ENCODE measurements around the gene EXT2. TPM values are rescaled to one million over a fixed set of nuclear protein-coding genes. Genes with fewer than 3 reads are reported as not detected.

Gene EXT2
- total RNA-seq, 1 experiment from 2014 or later: 42.9 TPM

- Histone ChIP-seq H3K27me3 (ENCODE audit: insufficient read depth, low read length) (no peaks in the 10 kb centered on the region), H2BK5ac (ENCODE audit: insufficient read length, low read length) (no peak overlapping the region), H3K23ac (ENCODE audit: insufficient read length, low read depth, low read length) (no peak overlapping the region), H2BK20ac (ENCODE audit: low read depth, low read length, poor library complexity, severe bottlenecking) (no peak overlapping the region), H2AK5ac (ENCODE audit: insufficient read length, low read length) (no peak overlapping the region), H3K9me3 (ENCODE audit: control insufficient read depth, low read depth, low read length) (no peaks in the 10 kb centered on the region), H2BK15ac (ENCODE audit: low read depth, low read length) (no peak overlapping the region), H3K14ac (ENCODE audit: insufficient read depth, low read length) (no peak overlapping the region; the same call in 1 of the 2 replicates), H3K9ac (ENCODE audit: extremely low read depth, insufficient read length, low read length) (no peak overlapping the region), H3K79me2 (ENCODE audit: insufficient read depth, low read length) (no peaks in the 10 kb centered on the region), H3K4ac (ENCODE audit: low read depth, low read length) (no peak overlapping the region), H4K5ac (ENCODE audit: insufficient read length, low read depth, low read length) (no peak overlapping the region), H3K79me1 (ENCODE audit: insufficient read depth, low read depth, low read length, poor library complexity, severe bottlenecking) (no peaks in the 10 kb centered on the region), H3K18ac (ENCODE audit: insufficient read length, low read depth, low read length) (no peak overlapping the region), H3K4me1 (ENCODE audit: insufficient read depth, low read length) (no peaks in the 10 kb centered on the region), H3K23me2 (ENCODE audit: insufficient read length, low read depth, low read length, poor library complexity, severe bottlenecking) (no peaks in the 10 kb centered on the region), H4K20me1 (ENCODE audit: control insufficient read depth, insufficient read depth, insufficient read length) (no peaks in the 10 kb centered on the region), H3K27ac (ENCODE audit: insufficient read length, low read depth, low read length) (no peak overlapping the region), H2AFZ (ENCODE audit: low read length) (no peak overlapping the region), H3T11ph (ENCODE audit: low read length) (no peak overlapping the region), H4K91ac (ENCODE audit: insufficient read length, low read depth, low read length) (no peak overlapping the region), H2BK12ac (ENCODE audit: insufficient read length, low read depth, low read length) (no peak overlapping the region), H3K56ac (ENCODE audit: insufficient read length, low read depth, low read length) (no peak overlapping the region), H3K4me2 (ENCODE audit: insufficient read depth, insufficient read length, low read length) (no peak overlapping the region), H2BK120ac (ENCODE audit: low read depth, low read length, poor library complexity, severe bottlenecking) (no peak overlapping the region), H4K8ac (replicated peaks; ENCODE audit: insufficient read length, low read depth, low read length) (no peak overlapping the region)
- Mint-ChIP-seq H3K4me3 (no peak overlapping the region), H3K27me3 (ENCODE audit: low read depth) (peaks cover 2% of the 10 kb centered on the region; the same call in 1 of the 2 replicates), H3K4me1 (peaks cover 0 to 3% of the 10 kb centered on the region in 2 experiments; a peak in 2 of 4 replicates), H3K9me3 (no peaks in the 10 kb centered on the region; a peak in 1 of 5 replicates), H3K27ac (no peak overlapping the region), H3K36me3 (ENCODE audit: insufficient read depth in 1 of 3, low read depth in 3 of 3) (peaks cover 0 to under 1% (median 0%) of the 10 kb centered on the region in 3 experiments; a peak in 2 of 7 replicates)
- no CpG with 5 or more reads among the region's 5 CpGs for WGBS (ENCODE audit: extremely low coverage, insufficient read length, low lambda C conversion rate)
- no peak for TF ChIP-seq CTCF (conservative IDR thresholded peaks at IDR 0.05)
- no peak for DNase-seq
Observed at GRCh38 chr11:44258839-44259420, 163.5 kb downstream of the EXT2 start.
